Smooth muscle cell (in vitro differentiated cells): Measurements from ENCODE around the gene ACO1. TPM values are rescaled to one million over a fixed set of nuclear protein-coding genes. Genes with fewer than 3 reads are reported as not detected.

ENCODE experiments used
- DNase-seq: peaks from one replicate; lab custom pipeline; 2025; ENCODE audit not compliant: unreplicated experiment; lab: John Stamatoyannopoulos, UW
- H2AFZ ChIP-seq: fragments of 200-600 bp; sonication (generic); 2 replicates; pipeline ENCODE4 v1.6.0; 2016; ENCODE audit warnings: antibody characterized with exemption, low read depth, mild to moderate bottlenecking
- H3F3A ChIP-seq: fragments of 200-600 bp; sonication (generic); 2 replicates; pipeline ENCODE4 v1.6.0; 2017; ENCODE audit warnings: antibody characterized with exemption, low read depth
- H3K27ac ChIP-seq: fragments of 200-600 bp; sonication (generic); 2 replicates; pipeline ENCODE4 v1.5.1; 2016; ENCODE audit warnings: low read depth, mild to moderate bottlenecking
- H3K27me3 ChIP-seq: fragments of 200-600 bp; sonication (generic); 2 replicates; pipeline ENCODE4 v1.6.1; 2016; ENCODE audit warnings: low read depth, mild to moderate bottlenecking
- H3K36me3 ChIP-seq: fragments of 200-600 bp; sonication (generic); 2 replicates; pipeline ENCODE4 v1.5.1; 2016; ENCODE audit warnings: low read depth
- H3K4me1 ChIP-seq: fragments of 200-600 bp; sonication (generic); 2 replicates; pipeline ENCODE4 v1.5.1; 2016; ENCODE audit warnings: low read depth
- H3K4me2 ChIP-seq: fragments of 200-600 bp; sonication (generic); 2 replicates; pipeline ENCODE4 v1.6.0; 2016; ENCODE audit warnings: mild to moderate bottlenecking
- H3K4me3 ChIP-seq: fragments of 200-600 bp; sonication (generic); 2 replicates; pipeline ENCODE4 v1.5.1; 2016; ENCODE audit warnings: mild to moderate bottlenecking
- H3K79me2 ChIP-seq: fragments of 200-600 bp; sonication (generic); 2 replicates; pipeline ENCODE4 v1.6.0; 2016; ENCODE audit warnings: low read depth, mild to moderate bottlenecking
- H3K9ac ChIP-seq: fragments of 200-600 bp; sonication (generic); 2 replicates; pipeline ENCODE4 v1.6.0; 2016; ENCODE audit warnings: low read depth
- H3K9me3 ChIP-seq: fragments of 200-600 bp; sonication (generic); replicated peaks from 2 replicates; pipeline ENCODE4 v1.5.1; 2016; ENCODE audit warnings: low read depth
- H4K20me1 ChIP-seq: fragments of 200-600 bp; sonication (generic); 2 replicates; pipeline ENCODE4 v1.6.0; 2016; ENCODE audit warnings: low read depth
- CTCF ChIP-seq: fragments of 200-600 bp; sonication (generic); IDR thresholded peaks from 2 replicates; pipeline ENCODE4 v1.5.1; 2017; ENCODE audit warnings: borderline replicate concordance, mild to moderate bottlenecking, antibody characterized with exemption; ENCODE audit not compliant: insufficient read depth, poor library complexity, severe bottlenecking
- WGBS: methylation state at CpG from one replicate; pipeline ENCODE4 v1.1.7; 2016; ENCODE audit warnings: low lambda C conversion rate; 5-methylcytosine and 5-hydroxymethylcytosine counted together
- polyA plus RNA-seq: library from polyadenylated mRNA; unstranded; fragments of >200 nt; fragmentation: Nextera tagmentation; extraction: Ambion mirVana; gene quantifications from 2 replicates; pipeline ENCODE4 v1.2.1, GENCODE V29; 2016
- total RNA-seq: library from RNA; depleted of rRNA; stranded (reverse); fragments of >200 nt; gene quantifications from 2 replicates; pipeline ENCODE4 v1.2.3, GENCODE V29; 2014

ACO1 gene
- total and polyA plus RNA-seq, 2 experiments from 2014 or later: 72.3 to 74.4 TPM

DNA sequence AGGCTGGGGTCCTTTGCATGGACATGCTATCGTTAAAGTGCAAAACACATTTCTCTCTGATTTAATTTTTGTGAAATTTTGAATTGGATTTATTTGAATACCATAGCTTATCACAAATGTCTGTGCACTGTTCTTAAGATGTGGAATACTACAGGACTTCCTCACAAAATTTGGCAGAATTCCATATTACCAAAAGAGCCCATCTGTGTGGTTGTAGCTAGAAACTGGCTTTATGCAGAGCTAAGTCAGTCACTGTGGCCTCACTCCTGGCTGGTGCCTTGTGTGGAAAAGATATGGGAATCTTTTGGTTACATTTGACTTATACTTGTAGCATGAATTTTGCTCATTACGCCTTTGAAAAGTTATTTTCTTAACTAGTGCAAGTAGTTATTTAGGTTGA, 35.5 kb downstream of the ACO1 start:
- no peaks in the 10 kb centered on the region for H3K27me3 ChIP-seq
- peaks cover 5% of the 10 kb centered on the region for H3F3A ChIP-seq
- no peak for TF ChIP-seq CTCF
- no peaks in the 10 kb centered on the region for H4K20me1 ChIP-seq
- no peak overlapping the region for H3K9ac ChIP-seq
- no peaks in the 10 kb centered on the region for H3K9me3 ChIP-seq
- no peak overlapping the region for H3K27ac ChIP-seq
- no peaks in the 10 kb centered on the region for H3K79me2 ChIP-seq
- no peak overlapping the region for H2AFZ ChIP-seq
- no peak overlapping the region for H3K4me3 ChIP-seq
- peaks cover under 1% of the 10 kb centered on the region for H3K4me1 ChIP-seq
- no peak overlapping the region for H3K4me2 ChIP-seq
- WGBS: 99% methylated on average over 2 of the region's 2 CpGs
- H3K36me3 ChIP-seq: peaks cover 13% of the 10 kb centered on the region
- no peak for DNase-seq

DNA sequence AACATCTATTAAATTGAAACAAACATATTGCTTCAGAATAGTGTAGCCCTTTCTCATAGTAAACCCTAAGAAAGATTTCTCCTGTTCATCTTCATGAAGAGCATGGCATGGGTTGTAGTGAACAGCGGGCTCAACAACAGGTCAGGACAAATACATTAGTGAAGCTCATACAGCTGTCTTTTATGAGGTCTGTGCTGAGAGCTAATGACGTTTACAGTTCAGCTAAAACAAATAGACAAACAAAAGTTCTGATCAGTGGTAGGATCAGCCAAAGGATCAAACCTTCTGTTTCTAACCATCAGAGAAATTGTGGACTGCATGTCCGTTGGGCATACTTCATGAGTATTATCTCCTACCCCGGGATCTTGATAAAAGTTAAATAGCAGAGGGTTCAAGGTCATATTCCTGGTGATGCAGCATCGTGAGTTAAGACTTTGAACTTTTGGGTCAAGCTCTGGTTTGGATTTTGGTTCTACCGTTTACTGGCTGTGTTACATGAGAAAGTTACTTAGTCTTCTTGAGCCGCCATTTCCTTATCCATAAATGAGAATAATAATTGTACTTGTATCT, 37.9 kb downstream of the ACO1 start:
- Histone ChIP-seq H3K36me3 (peaks cover 13% of the 10 kb centered on the region), H3K79me2 (no peaks in the 10 kb centered on the region), H3K9me3 (no peaks in the 10 kb centered on the region), H3K27ac (peak overlapping the region; percentile 94), H3K4me3 (no peak overlapping the region), H3F3A (peaks cover 24% of the 10 kb centered on the region), H2AFZ (no peak overlapping the region), H4K20me1 (no peaks in the 10 kb centered on the region), H3K27me3 (no peaks in the 10 kb centered on the region), H3K4me1 (peaks cover 12% of the 10 kb centered on the region), H3K9ac (no peak overlapping the region), H3K4me2 (no peak overlapping the region)
- 96% methylated on average over 7 of the region's 7 CpGs for WGBS
- no peak for DNase-seq
- no peak for TF ChIP-seq CTCF

DNA sequence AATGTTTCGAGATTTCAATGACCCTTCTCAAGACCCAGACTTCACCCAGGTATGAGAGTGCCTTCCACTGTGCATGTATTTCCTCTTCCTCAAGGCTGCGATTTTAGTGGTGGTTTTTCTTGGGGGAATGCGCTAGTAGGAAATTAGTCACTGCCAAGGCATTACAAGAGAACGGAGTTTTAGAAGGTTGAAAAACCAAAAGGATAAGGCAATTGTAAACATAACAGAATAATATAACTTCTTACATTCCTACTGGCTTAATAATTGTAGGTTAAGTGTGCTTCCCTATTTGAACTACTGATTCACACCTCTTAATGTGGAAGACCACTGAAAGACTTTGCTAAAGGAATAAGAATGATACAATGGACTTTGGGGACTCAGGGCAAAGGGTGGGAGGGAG, 38.9 kb downstream of the ACO1 start:
- peaks cover 13% of the 10 kb centered on the region for H3K36me3 ChIP-seq
- H3F3A ChIP-seq: peaks cover 32% of the 10 kb centered on the region
- H4K20me1 ChIP-seq: no peaks in the 10 kb centered on the region
- H3K9ac ChIP-seq: no peak overlapping the region
- H3K4me2 ChIP-seq: no peak overlapping the region
- H3K4me1 ChIP-seq: peaks cover 14% of the 10 kb centered on the region
- WGBS: 56% methylated on average over 4 of the region's 4 CpGs
- no peak overlapping the region for H2AFZ ChIP-seq
- H3K9me3 ChIP-seq: no peaks in the 10 kb centered on the region
- peak overlapping the region; percentile 94 for H3K27ac ChIP-seq
- no peak overlapping the region for H3K4me3 ChIP-seq
- H3K27me3 ChIP-seq: no peaks in the 10 kb centered on the region
- no peaks in the 10 kb centered on the region for H3K79me2 ChIP-seq
- TF ChIP-seq CTCF: no peak
- no peak for DNase-seq

DNA sequence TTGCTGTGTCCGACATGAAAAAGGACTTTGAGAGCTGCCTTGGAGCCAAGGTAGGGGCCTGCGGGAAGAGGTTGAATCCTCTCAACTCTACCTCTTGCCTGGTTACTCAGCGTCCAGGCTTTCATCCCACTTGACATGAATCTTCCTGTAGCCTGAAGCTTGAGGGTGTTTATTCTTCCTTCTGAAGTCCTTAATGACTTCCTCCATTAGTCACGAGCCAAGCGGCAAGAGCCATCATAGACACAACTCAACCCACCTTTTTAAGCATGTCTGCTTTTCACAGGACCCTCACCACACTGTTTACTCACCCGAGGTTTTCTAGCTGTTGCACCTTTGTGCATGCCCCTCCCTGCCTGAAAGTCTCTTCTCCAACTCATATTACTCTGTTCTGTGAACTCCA, 40.2 kb downstream of the ACO1 start:
- H3F3A ChIP-seq: peaks cover 32% of the 10 kb centered on the region
- no peaks in the 10 kb centered on the region for H3K27me3 ChIP-seq
- H3K4me1 ChIP-seq: peaks cover 14% of the 10 kb centered on the region
- H3K27ac ChIP-seq: peak overlapping the region; percentile 94
- H3K4me3 ChIP-seq: no peak overlapping the region
- DNase-seq: no peak
- H3K9ac ChIP-seq: no peak overlapping the region
- no peaks in the 10 kb centered on the region for H4K20me1 ChIP-seq
- H3K4me2 ChIP-seq: peak overlapping the region; percentile 60
- no peak overlapping the region for H2AFZ ChIP-seq
- no peaks in the 10 kb centered on the region for H3K79me2 ChIP-seq
- TF ChIP-seq CTCF: no peak
- 50% methylated on average over 6 of the region's 6 CpGs for WGBS
- H3K36me3 ChIP-seq: peaks cover 9% of the 10 kb centered on the region
- H3K9me3 ChIP-seq: no peaks in the 10 kb centered on the region
